Astrocyte (in vitro differentiated cells and primary cell): ENCODE results near the gene PRKD1. TPM values are rescaled to one million over a fixed set of nuclear protein-coding genes. Genes with fewer than 3 reads are reported as not detected.

Experiments
- DNase-seq: peaks from one replicate; pipeline ENCODE4 v3.0.0-alpha.2; 2010; ENCODE audit warnings: low read depth
- FAIRE-seq: peaks from 2 replicates; lab custom pipeline; 2011; peaks lifted over from hg19 to GRCh38; lab: Jason Lieb, UNC
- H2AFZ ChIP-seq: 2 replicates; pipeline ENCODE4 v1.6.0; 2012; ENCODE audit warnings: low read depth, low read length, inconsistent platforms
- H3K27ac ChIP-seq: 2 replicates; pipeline ENCODE4 v1.5.1; 2011; ENCODE audit warnings: low read depth, low read length, inconsistent platforms
- H3K27me3 ChIP-seq: 2 replicates; pipeline ENCODE4 v1.6.0; 2011; ENCODE audit warnings: low read length, inconsistent platforms; ENCODE audit not compliant: insufficient read depth
- H3K36me3 ChIP-seq: 2 replicates; pipeline ENCODE4 v1.5.1; 2011; ENCODE audit warnings: low read length, inconsistent platforms; ENCODE audit not compliant: insufficient read depth
- H3K4me1 ChIP-seq: 2 replicates; pipeline ENCODE4 v1.5.1; 2011; ENCODE audit warnings: low read length, inconsistent platforms; ENCODE audit not compliant: insufficient read depth
- H3K4me2 ChIP-seq: 2 replicates; pipeline ENCODE4 v1.6.0; 2012; ENCODE audit warnings: low read length, inconsistent platforms
- H3K4me3 ChIP-seq: 2 replicates; pipeline ENCODE4 v1.5.1; 2011; ENCODE audit warnings: low read depth, mild to moderate bottlenecking, low read length, inconsistent platforms; ENCODE audit not compliant: insufficient read depth
- H3K79me2 ChIP-seq: 2 replicates; pipeline ENCODE4 v1.6.0; 2012; ENCODE audit warnings: mild to moderate bottlenecking, low read length, inconsistent platforms; ENCODE audit not compliant: insufficient read depth
- H3K9ac ChIP-seq: 2 replicates; pipeline ENCODE4 v1.6.0; 2012; ENCODE audit warnings: mild to moderate bottlenecking, low read length, inconsistent platforms
- H3K9me3 ChIP-seq: 2 replicates; pipeline ENCODE4 v1.5.1; 2012; ENCODE audit warnings: low read depth, mild to moderate bottlenecking, low read length, inconsistent platforms; ENCODE audit not compliant: insufficient read depth
- H4K20me1 ChIP-seq: 2 replicates; pipeline ENCODE4 v1.6.0; 2012; ENCODE audit warnings: low read length, inconsistent platforms; ENCODE audit not compliant: insufficient read depth
- H3K27ac Mint-ChIP-seq: one replicate; pipeline ENCODE4 v1.8.0; 2021; ENCODE audit warnings: mild to moderate bottlenecking, mixed read lengths; ENCODE audit not compliant: unreplicated experiment
- H3K27me3 Mint-ChIP-seq: one replicate; pipeline ENCODE4 v1.8.0; 2021; ENCODE audit warnings: low read depth, mixed read lengths; ENCODE audit not compliant: unreplicated experiment
- H3K36me3 Mint-ChIP-seq: one replicate; pipeline ENCODE4 v1.8.0; 2021; ENCODE audit warnings: low read depth, mixed read lengths; ENCODE audit not compliant: unreplicated experiment
- H3K4me1 Mint-ChIP-seq: one replicate; pipeline ENCODE4 v1.8.0; 2021; ENCODE audit warnings: low read depth, mixed read lengths; ENCODE audit not compliant: unreplicated experiment
- H3K4me3 Mint-ChIP-seq: one replicate; pipeline ENCODE4 v1.8.0; 2021; ENCODE audit warnings: mild to moderate bottlenecking, moderate library complexity, mixed read lengths; ENCODE audit not compliant: unreplicated experiment
- H3K9me3 Mint-ChIP-seq: one replicate; pipeline ENCODE4 v1.8.0; 2021; ENCODE audit warnings: mild to moderate bottlenecking, mixed read lengths; ENCODE audit not compliant: unreplicated experiment
- CTCF ChIP-seq: IDR thresholded peaks from 2 replicates; pipeline ENCODE4 v1.5.1; 2011; ENCODE audit warnings: low read depth, mild to moderate bottlenecking, inconsistent platforms, low read length, moderate library complexity; ENCODE audit not compliant: insufficient read depth
- EZH2 ChIP-seq: IDR thresholded peaks from 2 replicates; pipeline ENCODE4 v1.6.1; 2012; ENCODE audit warnings: mild to moderate bottlenecking, low read length, inconsistent platforms; ENCODE audit not compliant: insufficient read depth
- total RNA-seq: library from RNA; stranded (reverse); gene quantifications from 2 replicates; pipeline ENCODE4 v1.2.1, GENCODE V29; 2021

Gene PRKD1
- total RNA-seq, 1 donor from 2014 or later = 5.9 TPM

DNA sequence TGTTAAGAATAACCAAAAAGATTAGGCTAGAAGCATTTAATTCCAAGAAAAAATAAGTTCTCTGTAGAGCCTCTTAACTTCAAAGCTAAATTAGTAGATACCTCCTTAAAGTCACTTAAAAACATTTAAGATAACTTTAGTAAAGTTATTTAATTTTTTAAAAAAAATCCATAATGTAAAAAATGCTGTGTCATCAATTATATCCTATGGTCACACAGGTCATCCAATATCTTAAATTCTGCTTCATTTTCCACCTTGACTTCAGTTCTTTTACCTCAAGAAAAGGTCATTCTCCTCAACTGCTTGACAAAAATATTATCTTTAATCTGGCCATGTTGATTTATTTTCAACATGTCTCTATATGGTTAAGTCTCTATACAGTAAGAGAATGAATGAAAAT is 274.3 kb downstream of the PRKD1 start:
- Histone ChIP-seq H3K9ac (no peak overlapping the region), H3K4me1 (no peaks in the 10 kb centered on the region), H3K79me2 (no peaks in the 10 kb centered on the region), H3K4me2 (no peak overlapping the region), H4K20me1 (no peaks in the 10 kb centered on the region), H3K4me3 (no peak overlapping the region), H3K9me3 (no peaks in the 10 kb centered on the region), H2AFZ (no peak overlapping the region), H3K36me3 (no peaks in the 10 kb centered on the region), H3K27ac (no peak overlapping the region), H3K27me3 (no peaks in the 10 kb centered on the region)
- Mint-ChIP-seq H3K27ac (no peak overlapping the region), H3K36me3 (peaks cover 11% of the 10 kb centered on the region), H3K9me3 (peaks cover 11% of the 10 kb centered on the region), H3K27me3 (no peaks in the 10 kb centered on the region), H3K4me3 (no peak overlapping the region), H3K4me1 (no peaks in the 10 kb centered on the region)
- FAIRE-seq (no peak), DNase-seq (no peak)
- TF ChIP-seq CTCF (no peak), EZH2 (no peak)

DNA sequence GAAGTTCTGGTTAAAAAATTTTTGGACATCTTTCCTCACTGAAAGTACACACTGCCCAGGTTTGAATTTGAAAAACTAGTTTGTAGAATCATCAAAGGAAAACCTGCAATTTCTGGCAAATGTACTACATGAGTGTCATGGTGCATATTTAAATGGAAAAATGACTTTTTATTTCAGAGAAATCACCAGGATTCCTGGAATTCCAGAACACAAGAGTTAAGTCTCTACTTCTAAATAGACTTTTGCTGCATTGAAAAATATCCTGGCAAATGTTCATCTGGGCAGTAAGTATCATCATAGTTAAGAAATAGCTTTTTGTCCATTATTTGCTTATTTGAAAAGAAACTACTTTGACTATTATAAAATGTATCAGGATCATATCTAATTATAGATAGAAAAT is 275.1 kb downstream of the PRKD1 start:
- no peak for TF ChIP-seq CTCF
- TF ChIP-seq EZH2 = no peak
- Histone ChIP-seq H3K9me3 (no peaks in the 10 kb centered on the region), H4K20me1 (no peaks in the 10 kb centered on the region), H3K4me3 (no peak overlapping the region), H3K4me2 (no peak overlapping the region), H3K4me1 (no peaks in the 10 kb centered on the region), H3K27ac (no peak overlapping the region), H3K27me3 (no peaks in the 10 kb centered on the region), H3K36me3 (no peaks in the 10 kb centered on the region), H3K9ac (no peak overlapping the region), H3K79me2 (no peaks in the 10 kb centered on the region), H2AFZ (no peak overlapping the region)
- H3K4me1 Mint-ChIP-seq = no peaks in the 10 kb centered on the region
- no peak overlapping the region for H3K4me3 Mint-ChIP-seq
- DNase-seq (peak; percentile 30), FAIRE-seq (no peak)
- no peak overlapping the region for H3K27ac Mint-ChIP-seq
- peaks cover 18% of the 10 kb centered on the region for H3K9me3 Mint-ChIP-seq
- no peaks in the 10 kb centered on the region for H3K27me3 Mint-ChIP-seq
- H3K36me3 Mint-ChIP-seq = peaks cover 18% of the 10 kb centered on the region

DNA sequence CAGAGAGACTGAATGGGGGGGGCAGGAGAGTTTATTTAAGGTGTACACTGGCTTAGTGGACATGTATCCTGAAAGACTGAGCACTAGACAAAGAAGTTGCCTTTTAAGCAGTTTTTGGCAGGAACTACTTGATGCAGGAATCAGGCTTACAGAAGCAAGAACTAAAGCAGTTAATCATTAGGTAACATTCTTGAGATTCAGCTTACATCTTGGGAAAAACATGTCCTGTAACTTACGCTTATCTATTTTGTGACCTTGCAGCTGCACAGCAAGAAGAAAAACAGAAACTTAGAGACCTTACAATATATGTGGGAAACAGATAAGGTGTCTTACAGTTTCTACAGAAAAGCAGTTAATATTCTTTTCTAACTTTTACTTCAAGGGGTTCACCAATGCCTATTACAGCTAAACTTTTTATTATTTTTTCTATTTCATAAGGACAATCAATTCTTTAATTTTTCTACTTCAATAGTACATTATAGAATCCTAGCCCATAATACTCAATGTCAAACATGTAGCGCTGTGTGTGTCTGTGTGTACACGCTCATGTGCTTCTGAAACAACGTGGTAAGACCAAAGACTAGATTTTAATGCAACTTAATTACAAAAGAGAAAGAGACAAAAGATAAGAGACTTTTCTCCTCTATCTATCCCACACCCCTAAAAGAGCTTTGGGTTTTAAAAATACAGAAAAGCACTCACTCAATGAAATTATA is 276.9 kb downstream of the PRKD1 start:
- Histone ChIP-seq H3K27me3 (no peaks in the 10 kb centered on the region), H3K9ac (no peak overlapping the region), H3K36me3 (no peaks in the 10 kb centered on the region), H3K9me3 (no peaks in the 10 kb centered on the region), H4K20me1 (no peaks in the 10 kb centered on the region), H3K4me2 (no peak overlapping the region), H3K27ac (no peak overlapping the region), H3K79me2 (no peaks in the 10 kb centered on the region), H2AFZ (no peak overlapping the region), H3K4me3 (no peak overlapping the region), H3K4me1 (no peaks in the 10 kb centered on the region)
- Mint-ChIP-seq H3K27ac (no peak overlapping the region), H3K4me3 (peak overlapping the region; percentile 57), H3K9me3 (peaks cover 32% of the 10 kb centered on the region), H3K36me3 (peaks cover 24% of the 10 kb centered on the region), H3K4me1 (no peaks in the 10 kb centered on the region), H3K27me3 (no peaks in the 10 kb centered on the region)
- FAIRE-seq (no peak), DNase-seq (peak; percentile 65)
- TF ChIP-seq EZH2 (no peak), CTCF (no peak)
